Panc1 (cell line): ENCODE data around the gene EGFR. TPM values are rescaled to one million over a fixed set of nuclear protein-coding genes. Genes with fewer than 3 reads are reported as not detected.

Experiments used
- ATAC-seq: fragments of 200-7000 bp; cut with Tn5 transposase; 2 replicates; pipeline ENCODE4 v1.9.1; 2020; ENCODE audit warnings: mild to moderate bottlenecking, moderate library complexity
- BruUV-seq: library from RNA; stranded (reverse); fragments of 400-500 nt; replicated peaks from 2 replicates; lab custom pipeline; 2021; lab: Mats Ljungman, UMichigan
- CTCF ChIA-PET: fragments of 300-600 bp; sonication (Branson Sonifier 250); formaldehyde crosslinking; loops from one replicate; lab custom pipeline; 2022; ENCODE audit warnings: antibody characterized with exemption; lab: Charles Lee
- POLR2A ChIA-PET: fragments of 300-600 bp; sonication (Branson Sonifier 250); formaldehyde crosslinking; loops from one replicate; lab custom pipeline; 2022; ENCODE audit warnings: antibody characterized with exemption; lab: Charles Lee
- DNase-seq: peaks from one replicate; pipeline ENCODE4 v3.0.0-alpha.2; 2010; ENCODE audit warnings: low read depth, low spot score
- H3K27ac ChIP-seq: 2 replicates; pipeline ENCODE4 v1.5.1; 2011; ENCODE audit warnings: mild to moderate bottlenecking, low read length, inconsistent platforms
- H3K27me3 ChIP-seq: fragments of 200-500 bp; sonication (Bioruptor generic); 2 replicates; pipeline ENCODE4 v1.6.0; 2014; ENCODE audit warnings: low read length, inconsistent platforms; ENCODE audit not compliant: control insufficient read depth, insufficient read depth
- H3K36me3 ChIP-seq: fragments of 200-500 bp; sonication (Bioruptor generic); 2 replicates; pipeline ENCODE4 v1.5.1; 2014; ENCODE audit warnings: inconsistent platforms, mild to moderate bottlenecking, low read length, moderate library complexity; ENCODE audit not compliant: control insufficient read depth, insufficient read depth
- H3K4me1 ChIP-seq: 2 replicates; pipeline ENCODE4 v1.5.1; 2011; ENCODE audit warnings: inconsistent platforms, mild to moderate bottlenecking, low read length, moderate library complexity; ENCODE audit not compliant: control insufficient read depth, insufficient read depth
- H3K4me3 ChIP-seq, 2 experiments: 2 replicates each; pipeline ENCODE4 v1.5.1; 2011 to 2012; ENCODE audit warnings: low read depth in 2 of 2, low read length in 2 of 2, mild to moderate bottlenecking in 2 of 2, inconsistent platforms in 1 of 2, moderate library complexity in 1 of 2
- H3K9me3 ChIP-seq: fragments of 200-500 bp; sonication (Bioruptor generic); 2 replicates; pipeline ENCODE4 v1.5.1; 2014; ENCODE audit warnings: low read depth, mild to moderate bottlenecking, inconsistent platforms, low read length, moderate library complexity; ENCODE audit not compliant: control insufficient read depth, insufficient read depth
- CTCF ChIP-seq: fragments of 450-650 bp; IDR thresholded peaks from 2 replicates; pipeline ENCODE4 v1.5.1; 2017; ENCODE audit warnings: mild to moderate bottlenecking
- POLR2AphosphoS5 ChIP-seq: IDR thresholded peaks from 2 replicates; pipeline ENCODE4 v1.6.1; 2012; ENCODE audit warnings: mild to moderate bottlenecking, low read depth, low read length, moderate library complexity
- REST ChIP-seq, 2 experiments: IDR thresholded peaks; 2 replicates each; pipeline ENCODE4 v1.6.1; 2011 to 2012; ENCODE audit warnings: low read depth in 2 of 2, control low read depth in 1 of 2, low read length in 1 of 2, mild to moderate bottlenecking in 1 of 2, moderate library complexity in 1 of 2; ENCODE audit not compliant: insufficient read depth in 1 of 2
- SIN3A ChIP-seq: IDR thresholded peaks from 2 replicates; pipeline ENCODE4 v1.6.1; 2012; ENCODE audit warnings: low read depth, mild to moderate bottlenecking, low read length, moderate library complexity, borderline replicate concordance; ENCODE audit not compliant: insufficient read depth
- TCF7L2 ChIP-seq: IDR thresholded peaks from 2 replicates; pipeline ENCODE4 v1.6.1; 2011; ENCODE audit warnings: mild to moderate bottlenecking, low read depth, low read length, inconsistent platforms
- in situ Hi-C: cut with HindIII; loops from 2 replicates; pipeline ENCODE4 v1.10.0; 2016; ENCODE audit warnings: low sequenced_read_pairs, low pct_unique_long_range_greater_than_20kb
- intact Hi-C: fragments of 100-400 bp; cut with micrococcal nuclease; formaldehyde crosslinking; loops from one replicate; pipeline ENCODE4 v1.10.0; 2022; ENCODE audit not compliant: unreplicated experiment
- total RNA-seq: library from RNA; stranded (reverse); gene quantifications from one replicate; pipeline ENCODE4 v1.2.1, GENCODE V29; 2021; ENCODE audit not compliant: unreplicated experiment

Gene EGFR
- total RNA-seq, 1 experiment from 2014 or later, result 156 TPM

- intact Hi-C loops, result no loop called here
- H3K27me3 ChIP-seq, result no peaks in the 10 kb centered on the region
- no TSS peak for BruUV-seq
- no peaks in the 10 kb centered on the region for H3K9me3 ChIP-seq
- peak overlapping the region in 1 of 2 experiments; percentile 4; a peak in 1 of 4 replicates for H3K4me3 ChIP-seq
- H3K4me1 ChIP-seq, result peaks cover 96% of the 10 kb centered on the region
- in situ Hi-C loops, result no loop called here
- peak overlapping the region; percentile 100 for H3K27ac ChIP-seq
- ChIA-PET POLR2A (interaction anchor here (0.5 to 1.1 kb wide), 4 partner anchors 49 to 148 kb away, joined by 3 to 5 read pairs (median 3); no protein-coding TSS in a partner anchor), CTCF (no interaction called here)
- no peak for ATAC-seq
- H3K36me3 ChIP-seq, result no peaks in the 10 kb centered on the region
- no peak for TF ChIP-seq TCF7L2
- TF ChIP-seq REST (IDR thresholded peaks at IDR 0.05; ENCODE audit: insufficient read depth in 1 of 2, low read depth in 2 of 2, low read length in 1 of 2), result no peak
- no peak for TF ChIP-seq CTCF
- TF ChIP-seq SIN3A, result no peak
- TF ChIP-seq POLR2AphosphoS5, result no peak
- DNase-seq, result no peak
Observed at GRCh38 chr7:55081068-55081467, 62.3 kb downstream of the EGFR start.

- Histone ChIP-seq H3K4me3 (peak overlapping the region in 1 of 2 experiments; percentile 4; a peak in 1 of 4 replicates), H3K4me1 (peaks cover 96% of the 10 kb centered on the region), H3K27me3 (no peaks in the 10 kb centered on the region), H3K9me3 (no peaks in the 10 kb centered on the region), H3K27ac (peak overlapping the region; percentile 100), H3K36me3 (no peaks in the 10 kb centered on the region)
- ATAC-seq, result no peak
- ChIA-PET CTCF (interaction anchor here (0.6 kb wide), 1 partner anchor 13 kb away, joined by 3 read pairs; no protein-coding TSS in a partner anchor), POLR2A (interaction anchor here (0.5 to 1.0 kb wide), 3 partner anchors 48 to 149 kb away, joined by 3 to 5 read pairs (median 3); no protein-coding TSS in a partner anchor)
- in situ Hi-C loops, result no loop called here
- BruUV-seq, result no TSS peak
- intact Hi-C loops, result loop anchor here (2.0 kb wide), 1 partner anchor 21 kb away; no protein-coding TSS in a partner anchor
- no peak for TF ChIP-seq CTCF
- no peak for TF ChIP-seq SIN3A
- TF ChIP-seq TCF7L2, result no peak
- TF ChIP-seq REST (IDR thresholded peaks at IDR 0.05; ENCODE audit: insufficient read depth in 1 of 2, low read depth in 2 of 2, low read length in 1 of 2), result no peak
- no peak for DNase-seq
Observed at GRCh38 chr7:55081472-55082227, 62.8 kb downstream of the EGFR start.
